HG02852 (cell line): Measurements from ENCODE around the gene MTA1.

Experiments
- ATAC-seq: cut with Tn5 transposase; IDR thresholded peaks from one replicate; pipeline ENCODE4 v1.9.1; 2021; ENCODE audit warnings: mild to moderate bottlenecking, moderate library complexity; ENCODE audit not compliant: unreplicated experiment

Gene MTA1

GRCh38 chr14:105508601-105509000 lies 89.0 kb downstream of the MTA1 start:
- no peak for ATAC-seq

DNA sequence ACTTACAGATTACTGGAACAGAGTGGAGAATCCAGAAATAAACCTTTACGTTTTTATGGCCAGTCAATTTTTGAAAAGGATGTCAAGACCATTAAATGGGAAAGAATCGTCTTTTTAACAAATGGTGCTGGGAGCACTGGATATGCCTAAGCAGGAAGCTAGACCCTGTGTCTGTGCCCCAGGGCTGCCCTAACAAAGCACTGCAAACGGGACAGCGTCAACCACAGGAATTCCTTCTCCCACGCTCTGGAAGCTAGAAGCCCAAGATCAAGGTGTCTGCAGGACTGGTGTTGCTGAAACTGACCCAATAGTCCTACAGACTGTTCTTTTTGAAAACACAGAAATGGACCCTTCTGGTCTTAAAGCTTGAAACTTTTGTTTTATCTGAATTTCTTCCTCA lies 97.5 kb downstream of the MTA1 start:
- ATAC-seq, result no peak

DNA sequence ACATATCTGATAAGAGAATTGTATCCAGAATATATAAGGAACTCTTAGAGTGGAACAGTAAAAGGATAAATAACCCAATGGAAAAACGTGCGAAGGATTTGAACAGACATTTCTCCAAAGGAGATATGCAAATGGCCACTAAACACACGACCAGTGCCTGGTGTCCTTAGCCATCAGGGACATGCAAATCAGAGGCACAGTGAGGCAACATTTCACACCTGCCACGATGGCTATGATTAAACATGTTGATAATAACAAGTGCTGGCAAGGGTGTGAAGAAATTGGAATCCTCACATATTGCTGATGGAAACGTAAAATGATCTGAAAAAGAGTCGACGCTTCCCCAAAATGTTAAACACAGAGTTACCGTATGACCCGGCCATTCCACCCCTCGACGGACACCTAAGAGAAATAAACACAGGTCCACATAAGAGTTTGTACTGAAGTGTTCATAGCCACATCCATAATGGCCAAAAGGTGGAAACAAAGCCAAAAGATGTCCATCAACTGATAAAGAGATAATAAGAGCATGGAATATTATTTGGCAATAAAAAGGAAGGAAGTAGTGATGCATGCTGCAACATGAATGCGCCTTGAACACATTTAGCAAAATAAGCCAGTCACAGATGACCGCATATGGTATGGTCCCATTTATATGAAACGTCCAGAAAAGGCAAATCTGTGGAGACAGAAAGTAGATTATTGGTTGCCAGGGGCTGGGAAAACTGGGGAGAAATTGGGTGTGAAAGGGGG lies 100.5 kb downstream of the MTA1 start:
- ATAC-seq, result no peak
